Subcutaneous abdominal adipose tissue (tissue), 5 donors: ENCODE results near the gene GSTA4.

ENCODE experiments used
- H3K27ac ChIP-seq: one replicate; pipeline ENCODE4 v1.7.0; 2013; ENCODE audit warnings: low read depth, mild to moderate bottlenecking, inconsistent platforms, low read length, moderate library complexity
- H3K27me3 ChIP-seq, 5 donors: one replicate each; pipeline ENCODE4 v1.7.0; 2013; ENCODE audit warnings: low read length in 5 of 5, inconsistent platforms in 1 of 5; ENCODE audit not compliant: control insufficient read depth in 5 of 5, insufficient read depth in 4 of 5
- H3K36me3 ChIP-seq, 5 donors: one replicate each; pipeline ENCODE4 v1.7.0; 2013; ENCODE audit warnings: low read length in 5 of 5; ENCODE audit not compliant: control insufficient read depth in 5 of 5, insufficient read depth in 5 of 5
- H3K4me1 ChIP-seq, 5 donors: one replicate each; pipeline ENCODE4 v1.7.0; 2013; ENCODE audit warnings: low read length in 5 of 5, mild to moderate bottlenecking in 3 of 5, moderate library complexity in 1 of 5; ENCODE audit not compliant: control insufficient read depth in 5 of 5, insufficient read depth in 5 of 5
- H3K4me3 ChIP-seq, 5 donors: one replicate each; pipeline ENCODE4 v1.7.0; 2013; ENCODE audit warnings: low read length in 5 of 5, low read depth in 1 of 5
- H3K9ac ChIP-seq, 5 donors: one replicate each; pipeline ENCODE4 v1.7.0; 2013; ENCODE audit warnings: low read length in 5 of 5, mild to moderate bottlenecking in 4 of 5, moderate library complexity in 3 of 5
- H3K9me3 ChIP-seq, 5 donors: one replicate each; pipeline ENCODE4 v1.7.0; 2013; ENCODE audit warnings: low read length in 5 of 5; ENCODE audit not compliant: control insufficient read depth in 5 of 5
- donor health status: healthy.
- donor health status: healthy.
- donor health status: healthy.
- donor health status: healthy.
- donor health status: healthy.

The GSTA4 gene

GRCh38 chr6:52933778-52934177 lies 61.3 kb downstream of the GSTA4 start:
- H3K9ac ChIP-seq = no peak overlapping the region
- no peaks in the 10 kb centered on the region for H3K9me3 ChIP-seq
- H3K4me1 ChIP-seq = peaks cover 0 to 10% (median 0%) of the 10 kb centered on the region in 5 donors
- no peak overlapping the region for H3K4me3 ChIP-seq
- H3K27ac ChIP-seq = no peak overlapping the region
- no peaks in the 10 kb centered on the region for H3K27me3 ChIP-seq
- no peaks in the 10 kb centered on the region for H3K36me3 ChIP-seq

- H3K36me3 ChIP-seq = no peaks in the 10 kb centered on the region
- H3K9me3 ChIP-seq = no peaks in the 10 kb centered on the region
- H3K27ac ChIP-seq = no peak overlapping the region
- no peak overlapping the region for H3K9ac ChIP-seq
- no peaks in the 10 kb centered on the region for H3K4me1 ChIP-seq
- H3K4me3 ChIP-seq = no peak overlapping the region
- H3K27me3 ChIP-seq = no peaks in the 10 kb centered on the region
Measured at GRCh38 chr6:52931351-52931750, 63.7 kb downstream of the GSTA4 start.

GRCh38 chr6:52929321-52930164 lies 65.5 kb downstream of the GSTA4 start:
- Histone ChIP-seq H3K9me3 (no peaks in the 10 kb centered on the region), H3K36me3 (no peaks in the 10 kb centered on the region), H3K27ac (no peak overlapping the region)

More at GRCh38 chr6:52929321-52930164, 65.5 kb downstream of the GSTA4 start:
- no peaks in the 10 kb centered on the region for H3K27me3 ChIP-seq
- no peak overlapping the region for H3K9ac ChIP-seq
- no peaks in the 10 kb centered on the region for H3K4me1 ChIP-seq
- H3K4me3 ChIP-seq = no peak overlapping the region
